HG03175 (cell line): ENCODE measurements around the gene GPR62.
A peak's percentile ranks its signal among the peaks of the same experiment; 100 is the strongest.
"Not testable (repeated sequence)": the region's sequence is repeated elsewhere in the genome, so short reads cannot be mapped to it uniquely, and the experiment has no call there.

Experiments
- ATAC-seq: cut with Tn5 transposase; IDR thresholded peaks from one replicate; pipeline ENCODE4 v1.9.1; 2021; ENCODE audit warnings: mild to moderate bottlenecking, moderate library complexity; ENCODE audit not compliant: unreplicated experiment

The GPR62 gene

DNA sequence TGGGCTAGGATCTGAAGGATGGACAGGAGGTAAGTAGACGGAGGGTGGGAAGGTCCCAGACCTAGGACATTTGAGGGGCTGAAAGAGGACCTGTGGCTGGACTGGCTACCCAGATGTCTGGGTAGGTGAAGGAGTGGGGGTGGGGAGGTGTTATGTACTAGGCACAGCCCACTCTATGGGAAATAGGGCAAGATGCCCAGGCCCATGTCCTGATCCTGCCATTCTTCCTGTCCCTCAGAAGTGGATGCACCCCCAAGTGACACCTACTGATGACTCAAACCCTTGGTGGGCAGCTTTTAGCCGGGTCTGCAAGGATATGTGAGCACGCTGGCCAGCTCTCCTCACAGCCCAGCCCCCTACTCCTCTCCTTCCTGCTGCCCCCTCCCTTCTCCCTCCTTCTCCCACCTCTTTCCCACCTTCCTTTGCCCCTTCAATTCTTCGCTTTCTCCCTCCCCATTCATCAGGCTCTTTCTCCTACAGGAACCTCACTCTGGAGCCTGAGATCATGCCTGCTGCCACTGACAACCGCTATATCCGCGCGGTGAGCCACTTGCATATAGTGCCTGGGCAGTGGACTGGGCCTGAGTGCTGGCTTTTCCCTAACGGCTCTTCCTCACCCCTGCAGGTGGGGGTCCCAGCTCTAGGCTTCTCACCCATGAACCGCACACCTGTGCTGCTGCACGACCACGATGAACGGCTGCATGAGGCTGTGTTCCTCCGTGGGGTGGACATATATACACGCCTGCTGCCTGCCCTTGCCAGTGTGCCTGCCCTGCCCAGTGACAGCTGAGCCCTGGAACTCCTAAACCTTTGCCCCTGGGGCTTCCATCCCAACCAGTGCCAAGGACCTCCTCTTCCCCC is 33.3 kb downstream of the GPR62 start:
- ATAC-seq, result no peak

DNA sequence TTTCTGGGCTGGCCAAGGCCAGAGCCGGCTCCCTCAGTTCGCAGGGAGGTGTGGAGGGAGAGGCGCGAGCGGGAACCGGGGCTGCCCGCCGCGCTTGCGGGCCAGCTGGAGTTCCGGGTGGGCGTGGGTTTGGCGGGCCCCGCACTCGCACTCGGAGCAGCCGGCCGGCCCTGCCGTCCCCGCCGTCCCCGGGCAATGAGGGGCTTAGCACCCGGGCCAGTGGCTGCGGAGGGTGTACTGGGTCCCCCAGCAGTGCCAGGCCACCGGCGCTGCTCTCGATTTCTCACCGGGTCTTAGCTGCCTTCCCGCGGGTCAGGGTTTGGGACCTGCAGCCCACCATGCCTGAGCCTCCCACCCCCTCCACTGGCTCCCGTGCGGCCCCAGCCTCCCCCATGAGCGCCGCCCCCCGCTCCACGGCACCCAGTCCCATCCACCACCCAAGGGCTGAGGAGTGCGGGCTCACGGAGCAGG is 35.4 kb downstream of the GPR62 start:
- not testable (repeated sequence) for ATAC-seq

DNA sequence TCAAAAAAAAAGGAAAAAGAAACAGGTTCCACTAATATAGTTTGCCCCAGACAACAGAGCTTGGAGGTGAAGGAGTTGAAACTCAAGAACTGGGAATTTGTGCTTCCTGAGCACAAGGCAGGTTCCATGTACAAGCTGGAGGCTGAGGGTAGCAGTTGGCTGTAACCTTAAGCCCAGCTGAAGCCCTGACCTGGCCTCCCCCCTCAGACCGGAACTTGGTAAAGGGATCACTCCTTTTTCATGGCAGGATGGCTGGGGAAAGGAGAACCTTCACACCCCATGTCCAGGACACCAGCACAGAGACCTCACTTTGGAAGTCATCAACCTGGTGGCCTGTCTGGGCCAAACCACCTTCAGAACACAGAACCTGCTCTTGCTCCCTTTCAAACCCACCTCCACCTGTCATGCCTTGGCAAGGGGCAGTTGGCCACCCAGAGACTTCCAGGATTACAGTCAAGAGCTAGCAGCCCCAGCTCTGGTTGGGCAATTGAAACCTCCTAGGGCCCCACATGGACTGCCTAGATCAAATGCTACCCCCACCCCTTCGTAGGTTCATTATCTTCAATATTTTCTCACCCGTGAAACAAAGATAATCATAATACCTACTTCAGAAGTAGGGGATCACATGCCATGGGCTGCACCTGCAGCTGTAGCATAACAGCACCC is 37.0 kb downstream of the GPR62 start:
- no peak for ATAC-seq

DNA sequence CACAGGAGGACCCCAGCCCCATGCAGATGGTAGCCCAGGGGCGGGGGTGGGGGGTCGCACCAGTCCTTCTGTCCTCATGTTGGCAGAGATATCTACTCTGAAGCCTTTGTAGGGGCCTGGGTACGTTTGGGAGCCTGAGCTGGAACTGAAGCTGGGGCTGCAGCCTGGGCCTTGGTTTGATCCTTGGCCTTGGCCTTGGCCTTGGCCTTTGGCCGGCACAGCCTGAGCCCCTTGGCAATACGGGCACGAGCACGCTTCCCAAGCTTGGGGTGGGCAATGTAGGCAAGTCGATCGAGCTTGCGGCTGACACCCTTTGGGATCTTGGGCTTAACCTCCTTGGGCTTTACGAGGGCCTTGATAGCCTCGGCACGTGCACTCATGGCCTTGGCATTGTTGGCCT is 38.5 kb downstream of the GPR62 start:
- not testable (repeated sequence) for ATAC-seq

DNA sequence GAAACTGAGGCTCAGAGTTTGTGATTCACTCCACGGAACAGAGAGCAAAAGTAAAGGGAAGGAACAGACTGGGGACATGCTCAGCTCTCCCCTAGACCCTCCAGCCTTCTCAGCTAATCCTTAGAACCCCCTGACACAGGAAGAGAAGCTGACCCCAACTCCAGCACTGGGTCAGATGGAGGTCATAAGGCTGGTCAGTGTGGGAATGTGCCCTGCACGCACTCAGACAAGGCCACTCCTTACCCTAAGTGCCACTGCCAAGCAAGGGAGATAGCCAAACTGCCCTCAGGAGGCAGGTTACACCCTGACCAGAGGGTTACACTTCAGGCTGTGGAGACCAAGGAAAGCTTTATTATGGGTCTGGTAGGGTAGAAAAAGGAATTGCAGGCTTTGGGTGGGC is 39.3 kb downstream of the GPR62 start:
- no peak for ATAC-seq

DNA sequence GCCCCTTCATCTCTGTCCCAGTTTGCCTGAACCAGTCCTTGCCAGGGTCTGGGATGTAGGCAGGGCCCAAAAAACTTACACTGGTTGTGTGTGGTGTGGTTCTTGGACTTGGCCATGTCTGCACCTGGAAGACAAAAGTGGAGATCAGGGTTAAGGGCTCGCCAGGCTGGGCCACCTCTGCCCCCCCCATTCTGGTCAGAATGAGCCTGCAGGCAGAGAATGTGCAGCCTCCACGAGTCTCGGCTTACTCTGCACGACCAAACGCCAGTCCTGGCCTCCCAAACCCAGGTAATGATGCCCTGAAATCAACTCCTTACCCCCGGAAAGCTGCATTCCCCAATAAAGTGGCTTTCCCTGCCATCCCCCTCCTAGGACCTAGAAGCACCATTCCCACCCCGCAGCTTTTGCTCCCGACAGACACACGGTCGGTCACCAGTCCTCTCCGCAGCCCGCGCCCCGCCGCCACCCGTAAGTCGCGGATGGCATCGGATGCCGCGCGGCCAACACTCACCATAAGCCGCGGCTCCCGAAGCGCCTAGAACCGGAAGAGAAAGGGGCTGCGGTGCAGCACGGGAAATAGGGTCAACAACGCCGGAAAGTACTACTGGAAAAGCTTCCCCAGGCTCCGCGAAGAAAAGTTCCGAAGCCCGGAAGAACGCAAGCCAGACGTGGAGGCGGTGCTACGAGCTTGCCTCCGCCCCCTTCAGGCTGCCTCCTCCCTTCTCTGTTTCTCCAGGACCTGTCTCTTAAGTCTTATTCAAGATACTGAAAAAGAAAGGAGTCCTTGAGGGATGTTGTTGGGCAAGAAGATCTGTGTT is 40.4 kb downstream of the GPR62 start, which contains the start of gene RPL29:
Gene RPL29 (minus strand): TSS at position 550 of the 818 bp plus-strand sequence. CDS start 434 bp downstream, at position 116.
- peak; percentile 93 for ATAC-seq

DNA sequence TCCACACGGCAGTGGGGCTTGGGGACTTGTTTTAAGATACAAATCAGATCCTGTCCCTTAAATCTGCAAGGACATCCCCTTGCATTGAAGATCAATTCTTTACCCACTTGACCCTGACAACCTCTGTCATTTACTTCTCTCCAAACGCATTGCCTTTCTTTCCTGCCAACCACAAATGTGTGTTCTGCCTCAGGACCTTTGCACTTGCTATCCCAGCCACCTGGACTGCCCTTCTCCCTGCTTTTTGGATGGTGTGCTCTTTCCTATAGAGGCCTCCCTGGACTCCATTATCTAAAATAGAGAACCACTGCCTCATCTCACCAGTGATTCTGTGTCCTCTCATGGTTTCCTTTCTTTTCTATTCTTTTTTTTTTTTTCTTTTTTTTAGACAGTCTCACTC is 42.0 kb downstream of the GPR62 start:
- ATAC-seq, result no peak

DNA sequence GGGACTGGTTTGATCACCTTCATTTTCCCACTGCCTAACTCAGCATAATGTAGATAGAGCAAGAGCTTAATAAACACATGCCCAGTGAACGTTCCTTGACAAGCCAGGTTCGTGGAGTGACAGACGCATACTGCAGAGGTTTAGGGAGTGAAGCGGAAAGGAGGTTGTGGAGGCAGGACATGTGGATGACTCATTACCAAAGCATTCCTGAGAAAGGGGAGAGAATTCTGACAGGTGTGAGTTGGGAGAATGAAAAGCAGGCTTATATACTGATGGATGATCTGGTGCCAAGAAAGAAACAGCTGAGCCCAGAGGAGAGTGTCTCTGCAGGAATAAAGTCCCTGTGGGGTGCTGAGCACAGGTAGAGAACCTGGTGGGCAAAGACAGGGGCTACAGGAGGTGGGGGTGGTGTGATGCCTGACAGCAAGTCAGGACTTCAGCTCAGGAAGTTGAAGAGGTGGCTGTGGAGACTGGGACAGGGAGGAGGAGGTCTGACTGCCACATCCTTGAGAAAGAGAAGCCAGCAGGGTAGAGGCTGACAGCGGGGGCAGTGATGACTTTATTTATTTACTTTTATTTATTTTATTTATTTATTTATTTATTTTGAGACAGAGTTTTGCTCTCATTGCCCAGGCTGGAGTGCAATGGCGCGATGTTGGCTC is 42.9 kb downstream of the GPR62 start:
- no peak for ATAC-seq

DNA sequence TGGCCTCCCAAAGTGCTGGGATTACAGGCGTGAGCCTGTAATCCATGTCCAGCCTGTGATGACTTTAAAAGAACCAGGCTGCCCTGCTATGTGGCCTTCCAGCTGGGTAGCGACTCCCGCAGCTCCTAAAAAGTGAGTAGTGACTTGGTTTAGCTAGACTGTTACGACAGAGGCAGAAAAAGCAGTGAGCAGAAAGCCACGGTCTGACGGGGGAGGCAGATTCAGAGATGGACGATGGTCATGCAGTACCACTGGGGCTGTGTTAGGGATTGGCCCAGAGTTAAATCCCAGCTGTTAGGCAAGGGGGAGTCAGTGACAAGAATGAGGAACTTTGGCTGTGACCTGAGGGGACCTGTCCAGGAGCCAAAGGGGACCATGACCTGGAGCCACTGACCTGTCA is 43.6 kb downstream of the GPR62 start:
- ATAC-seq, result no peak

DNA sequence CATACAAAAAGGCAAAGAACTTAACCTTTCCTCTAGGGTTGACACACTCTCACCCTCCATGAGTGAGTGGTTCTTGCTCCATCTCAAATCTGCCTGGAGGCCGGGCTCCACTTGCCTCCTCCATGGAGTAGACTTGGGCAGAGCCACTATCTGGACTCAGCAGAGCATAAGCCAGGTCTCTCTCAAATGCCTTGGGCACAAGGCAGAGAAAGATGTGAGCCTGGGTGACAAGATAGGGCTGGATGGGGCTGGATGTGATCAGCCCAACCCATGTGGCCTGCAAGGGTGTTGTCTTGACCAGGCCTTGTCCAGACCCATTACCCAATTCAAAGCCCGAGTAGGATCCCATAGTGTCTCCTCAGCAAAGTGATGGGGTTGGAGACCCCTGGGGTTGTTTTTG is 44.7 kb downstream of the GPR62 start:
- ATAC-seq, result no peak

DNA sequence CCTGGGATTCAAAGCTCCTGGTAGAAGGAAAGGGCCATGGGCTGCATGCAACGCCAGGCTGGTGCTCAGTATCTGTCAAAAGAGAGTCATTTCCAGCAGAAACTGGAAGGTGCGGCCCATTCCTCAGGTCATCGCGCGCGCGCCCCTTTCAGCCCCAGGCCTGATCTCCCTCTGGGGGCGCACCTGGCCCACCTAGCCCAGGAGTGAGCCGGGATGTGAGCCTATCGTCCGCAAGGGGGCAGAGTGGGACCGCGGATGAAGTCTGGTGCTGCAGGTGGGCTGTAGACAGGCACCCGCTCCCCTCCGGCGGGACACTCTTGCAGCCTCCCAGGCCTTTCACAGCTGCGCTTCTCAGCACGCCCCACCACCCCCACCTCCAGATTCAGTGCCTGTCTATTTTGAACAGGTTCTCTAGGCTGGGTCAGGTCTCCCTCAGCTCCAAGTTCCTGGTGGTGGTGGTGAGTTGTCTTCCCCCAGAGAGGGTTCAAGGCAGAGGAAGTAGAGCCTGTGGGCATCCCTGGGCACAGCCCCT is 46.3 kb downstream of the GPR62 start:
- ATAC-seq, result peak; percentile 85

DNA sequence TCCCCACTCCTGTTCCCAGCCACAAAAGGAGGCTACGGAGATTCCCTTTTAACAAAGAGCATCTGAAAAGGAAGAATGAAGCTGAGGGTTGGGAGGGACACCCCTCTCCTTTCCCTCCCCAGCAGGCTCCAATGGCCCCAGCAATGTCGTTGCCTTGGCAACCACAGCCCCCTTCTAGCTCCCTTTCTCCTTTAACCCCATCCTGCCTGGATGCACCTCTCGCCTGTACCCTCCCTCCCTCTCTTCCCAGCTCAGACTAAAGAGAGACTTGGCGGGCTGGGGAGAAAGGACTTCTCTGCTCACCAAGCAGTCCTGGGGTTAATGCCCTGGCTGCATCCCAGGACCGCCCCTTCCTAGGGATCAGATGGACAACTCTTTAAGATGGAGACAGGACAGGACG is 47.6 kb downstream of the GPR62 start:
- no peak for ATAC-seq

DNA sequence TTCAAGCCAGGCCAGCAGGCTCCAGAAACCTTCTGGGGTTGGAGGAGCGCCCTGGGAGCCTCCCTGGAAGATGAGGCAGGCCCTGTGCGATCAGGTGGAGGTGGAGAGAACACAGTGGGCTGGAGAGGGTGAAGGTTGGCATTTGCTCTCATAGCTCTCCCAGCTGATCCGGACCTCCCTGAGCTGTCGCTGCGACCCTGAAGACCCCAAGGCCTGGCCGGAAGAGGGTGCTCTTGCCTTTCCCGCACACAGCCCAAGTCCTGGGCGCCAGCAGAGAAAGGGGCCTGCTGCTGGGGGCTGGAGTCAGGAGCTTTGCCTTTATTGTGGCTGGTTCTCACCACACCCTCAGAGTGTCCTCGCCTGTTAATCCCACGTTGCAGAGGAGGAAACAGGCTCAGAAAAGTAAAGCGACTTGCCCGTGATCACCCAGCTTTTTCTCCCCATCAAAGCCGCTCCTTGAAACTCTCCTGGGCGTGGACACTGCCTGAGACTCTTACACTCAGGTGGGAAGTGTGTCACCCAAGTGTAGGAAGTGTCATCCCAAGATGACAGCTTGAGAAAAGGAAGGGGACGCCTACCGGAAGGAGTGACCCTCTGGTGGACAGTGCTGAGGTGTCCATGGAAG is 49.1 kb downstream of the GPR62 start:
- ATAC-seq, result no peak

DNA sequence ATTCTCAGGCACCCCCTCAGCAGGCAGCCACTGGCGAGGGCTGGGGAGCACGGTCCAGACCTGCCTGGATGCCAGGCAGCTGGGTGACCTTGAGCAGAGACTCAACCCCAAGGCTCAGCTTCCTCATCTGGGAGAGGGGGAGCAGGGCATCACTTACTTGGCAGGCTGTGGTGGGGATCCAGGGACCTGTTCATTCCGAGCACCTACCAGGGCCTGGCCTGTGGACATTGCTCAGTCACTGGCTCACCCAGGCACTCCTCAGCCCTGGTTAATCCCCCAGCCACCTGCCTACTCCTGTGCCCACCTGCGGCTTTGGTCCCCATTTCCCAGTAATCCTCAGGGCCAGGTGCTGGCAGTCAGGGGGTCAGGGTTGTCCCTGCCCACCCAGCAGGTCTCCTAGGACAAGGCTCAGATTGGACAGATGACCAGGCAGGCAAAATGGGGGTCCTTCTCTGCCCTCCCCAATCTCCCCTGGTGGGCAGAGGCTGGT is 49.8 kb downstream of the GPR62 start:
- no peak for ATAC-seq

DNA sequence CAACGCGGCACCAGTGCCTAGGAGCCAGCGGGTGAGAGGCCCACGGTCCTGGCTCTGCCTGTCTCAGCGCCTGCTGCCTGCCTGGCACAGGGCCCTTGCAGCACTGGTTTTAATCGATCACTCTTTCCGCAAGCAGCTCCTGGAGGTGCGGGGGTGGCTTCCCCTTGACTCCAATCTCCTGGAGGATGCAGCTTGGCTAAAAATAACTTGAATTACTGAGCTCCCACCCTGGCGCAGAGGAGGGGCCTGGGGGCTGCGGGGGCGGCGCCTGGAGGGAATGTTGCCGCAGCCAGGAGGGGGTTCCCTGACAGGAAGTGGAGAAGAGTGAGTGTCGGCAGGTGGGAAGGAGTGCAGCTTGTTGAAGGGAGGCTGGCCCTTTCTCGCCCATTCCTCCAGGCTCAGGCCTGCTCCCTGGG is 50.4 kb downstream of the GPR62 start:
- no peak for ATAC-seq

DNA sequence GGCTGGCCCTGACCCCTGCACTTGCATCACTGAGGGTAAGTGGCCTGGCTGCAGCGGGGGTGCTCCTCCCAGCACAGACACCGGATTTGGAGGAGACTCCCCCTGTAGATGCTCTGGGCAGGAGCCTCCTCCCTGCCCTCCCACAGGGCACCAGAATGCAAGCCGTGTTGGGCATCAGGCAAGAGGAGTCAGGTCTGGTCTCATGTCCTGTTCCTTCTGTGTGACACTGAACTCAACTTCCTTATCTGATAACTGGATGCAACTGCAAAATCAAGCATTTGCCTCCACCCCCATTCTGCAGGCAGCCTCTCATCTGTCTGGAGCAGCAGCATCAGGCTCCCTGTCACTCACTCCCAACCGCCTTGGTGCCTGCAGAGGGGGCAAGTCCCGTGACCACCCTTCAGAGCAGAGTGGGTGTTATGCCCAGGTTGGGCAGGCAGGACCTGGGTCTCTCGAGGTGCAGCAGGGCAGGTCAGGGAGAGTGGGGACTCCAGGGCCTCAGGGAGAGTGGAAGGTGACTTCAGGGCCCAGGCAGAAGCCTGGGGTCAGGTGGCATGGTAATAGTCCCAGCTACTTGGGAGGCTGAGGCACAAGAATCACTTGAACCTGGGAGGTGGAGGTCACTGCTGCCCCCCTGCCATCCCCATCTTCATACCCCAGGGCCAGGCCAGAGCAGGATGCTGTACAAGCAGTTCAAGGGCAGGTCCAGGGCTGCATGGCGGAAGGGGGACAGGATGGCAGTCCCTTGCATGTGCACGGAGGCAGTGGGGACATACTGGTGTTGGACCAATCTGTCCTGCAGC is 51.0 kb downstream of the GPR62 start:
- ATAC-seq, result no peak

DNA sequence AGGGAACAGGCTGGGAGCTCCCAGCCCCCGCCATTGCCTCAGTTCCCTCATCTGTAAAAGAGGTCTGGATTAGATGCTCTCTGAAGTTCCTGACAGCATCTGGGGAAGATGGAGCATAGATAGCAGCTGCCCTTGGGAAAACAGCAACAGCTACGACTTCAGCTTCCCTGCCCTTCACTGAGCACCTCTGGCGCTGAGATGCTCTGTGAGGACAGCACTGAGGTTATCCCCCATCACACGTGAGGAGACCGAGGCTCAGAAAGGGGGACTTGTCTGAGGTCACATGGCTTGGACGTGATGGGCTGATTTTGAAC is 51.6 kb downstream of the GPR62 start:
- no peak for ATAC-seq
